ENCODE measurements around the gene VAX1.

VAX1 gene

DNA sequence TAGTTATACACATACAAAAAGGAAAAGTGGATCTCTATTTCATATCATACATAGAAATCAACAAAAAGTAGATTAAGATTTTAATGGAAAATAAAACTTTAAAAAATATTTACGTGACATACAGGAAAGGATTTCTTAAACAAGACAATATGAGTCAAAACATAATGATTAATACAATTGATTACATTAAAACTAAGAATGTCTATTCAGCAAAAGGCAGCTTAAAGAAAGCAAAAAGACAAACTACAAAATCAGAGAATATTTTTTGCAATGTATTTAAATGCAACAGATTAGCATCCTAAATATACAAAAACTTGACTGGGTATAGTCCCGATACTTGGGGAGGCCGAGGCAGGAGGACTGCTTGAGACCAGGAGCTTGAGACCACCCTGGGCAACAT lies 50.5 kb downstream of the VAX1 start:
- no peak for TF ChIP-seq FOXP2 (optimal IDR thresholded peaks at IDR 0.05; ENCODE audit: borderline replicate concordance, extremely low read depth, extremely low read length, insufficient read depth)
- TF ChIP-seq TAF1 (IDR thresholded peaks at IDR 0.05; ENCODE audit: borderline replicate concordance, insufficient read depth, low read length) = no peak
- TF ChIP-seq POLR2AphosphoS5 (IDR thresholded peaks at IDR 0.05; ENCODE audit: low read depth, low read length) = no peak
- TF ChIP-seq, protein P1, sequence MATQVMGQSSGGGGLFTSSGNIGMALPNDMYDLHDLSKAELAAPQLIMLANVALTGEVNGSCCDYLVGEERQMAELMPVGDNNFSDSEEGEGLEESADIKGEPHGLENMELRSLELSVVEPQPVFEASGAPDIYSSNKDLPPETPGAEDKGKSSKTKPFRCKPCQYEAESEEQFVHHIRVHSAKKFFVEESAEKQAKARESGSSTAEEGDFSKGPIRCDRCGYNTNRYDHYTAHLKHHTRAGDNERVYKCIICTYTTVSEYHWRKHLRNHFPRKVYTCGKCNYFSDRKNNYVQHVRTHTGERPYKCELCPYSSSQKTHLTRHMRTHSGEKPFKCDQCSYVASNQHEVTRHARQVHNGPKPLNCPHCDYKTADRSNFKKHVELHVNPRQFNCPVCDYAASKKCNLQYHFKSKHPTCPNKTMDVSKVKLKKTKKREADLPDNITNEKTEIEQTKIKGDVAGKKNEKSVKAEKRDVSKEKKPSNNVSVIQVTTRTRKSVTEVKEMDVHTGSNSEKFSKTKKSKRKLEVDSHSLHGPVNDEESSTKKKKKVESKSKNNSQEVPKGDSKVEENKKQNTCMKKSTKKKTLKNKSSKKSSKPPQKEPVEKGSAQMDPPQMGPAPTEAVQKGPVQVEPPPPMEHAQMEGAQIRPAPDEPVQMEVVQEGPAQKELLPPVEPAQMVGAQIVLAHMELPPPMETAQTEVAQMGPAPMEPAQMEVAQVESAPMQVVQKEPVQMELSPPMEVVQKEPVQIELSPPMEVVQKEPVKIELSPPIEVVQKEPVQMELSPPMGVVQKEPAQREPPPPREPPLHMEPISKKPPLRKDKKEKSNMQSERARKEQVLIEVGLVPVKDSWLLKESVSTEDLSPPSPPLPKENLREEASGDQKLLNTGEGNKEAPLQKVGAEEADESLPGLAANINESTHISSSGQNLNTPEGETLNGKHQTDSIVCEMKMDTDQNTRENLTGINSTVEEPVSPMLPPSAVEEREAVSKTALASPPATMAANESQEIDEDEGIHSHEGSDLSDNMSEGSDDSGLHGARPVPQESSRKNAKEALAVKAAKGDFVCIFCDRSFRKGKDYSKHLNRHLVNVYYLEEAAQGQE (IDR thresholded peaks at IDR 0.05; ENCODE audit: insufficient read depth in 1 of 2, low read depth in 2 of 2, low read length in 2 of 2) = no peak
- no peak for TF ChIP-seq SIN3A (IDR thresholded peaks at IDR 0.05; ENCODE audit: borderline replicate concordance, insufficient read depth, low read length)

DNA sequence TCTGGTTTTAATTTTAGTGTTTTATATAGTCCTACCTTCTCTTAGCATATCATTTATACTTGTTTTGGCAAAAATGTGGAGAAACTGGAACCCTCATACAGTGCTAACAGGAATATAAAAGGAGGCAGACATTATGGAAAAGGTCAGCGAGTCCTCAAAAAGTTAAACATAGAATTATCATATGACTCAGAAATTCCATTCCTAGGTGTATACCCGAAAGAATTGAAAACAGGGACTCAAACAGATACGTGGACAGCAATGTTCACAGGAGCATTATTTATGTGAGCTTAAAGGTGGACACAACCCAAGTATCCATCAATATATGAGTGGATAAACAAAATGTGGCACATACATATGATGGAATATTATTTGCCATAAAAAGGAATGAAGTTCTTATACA lies 51.5 kb downstream of the VAX1 start:
- TF ChIP-seq FOXP2 (optimal IDR thresholded peaks at IDR 0.05; ENCODE audit: borderline replicate concordance, extremely low read depth, extremely low read length, insufficient read depth) (no peak), TAF1 (IDR thresholded peaks at IDR 0.05; ENCODE audit: borderline replicate concordance, insufficient read depth, low read length) (no peak), POLR2AphosphoS5 (IDR thresholded peaks at IDR 0.05; ENCODE audit: low read depth, low read length) (no peak), SIN3A (IDR thresholded peaks at IDR 0.05; ENCODE audit: borderline replicate concordance, insufficient read depth, low read length) (no peak)
- TF ChIP-seq, protein P1 (IDR thresholded peaks at IDR 0.05; ENCODE audit: insufficient read depth in 1 of 2, low read depth in 2 of 2, low read length in 2 of 2) = no peak
